ELR (cell line): Measurements from ENCODE around the gene SALL2.

Experiments
- DNase-seq: peaks from one replicate; pipeline ENCODE4 v3.0.0-alpha.2; 2015; ENCODE audit warnings: low read depth

SALL2 gene

DNA sequence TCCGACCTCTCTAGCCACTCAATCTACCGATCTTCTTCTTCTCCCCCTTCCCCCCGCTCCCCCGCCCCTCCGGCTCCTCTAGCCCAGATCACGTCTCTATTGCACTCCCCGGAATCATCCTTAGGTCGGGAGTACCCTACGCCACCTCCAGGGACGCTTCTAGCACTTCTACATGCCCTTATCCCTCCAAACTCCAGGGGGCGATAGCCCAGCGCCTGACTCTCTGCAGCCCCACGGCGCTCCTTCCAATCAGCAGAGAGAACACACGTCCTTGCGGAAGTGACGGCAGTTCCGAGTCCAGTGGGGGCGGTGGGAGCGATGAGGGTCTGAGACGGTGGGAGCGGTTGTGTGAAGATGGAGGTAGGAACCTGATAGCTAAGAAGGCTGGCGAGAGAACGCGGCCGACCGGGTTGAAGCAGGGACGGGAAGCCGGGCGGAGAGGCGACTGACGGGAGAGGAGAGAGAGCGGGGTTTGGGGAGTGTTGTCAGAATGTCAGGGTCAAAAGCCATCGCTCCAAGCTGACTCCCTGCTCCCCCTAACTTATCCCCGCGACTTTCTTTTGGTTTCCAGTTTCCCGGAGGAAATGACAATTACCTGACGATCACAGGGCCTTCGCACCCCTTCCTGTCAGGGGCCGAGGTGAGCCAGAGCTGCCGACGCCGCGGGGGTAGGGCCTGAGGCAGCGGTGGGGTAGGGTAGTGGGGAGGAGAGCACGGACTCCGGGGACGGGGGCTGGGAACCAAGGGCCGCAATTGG is 49.0 kb downstream of the SALL2 start, which contains the start of the genes RAB2B and TOX4:
Gene RAB2B, minus strand, starts transcription at position 35 of the 757 bp plus-strand sequence. CDS start 87 bp downstream, outside the sequence.
Gene TOX4, plus strand, starts transcription at position 271 of the 757 bp plus-strand sequence. Its CDS starts 84 bp downstream, at position 355.
- DNase-seq, result peak; percentile 98

DNA sequence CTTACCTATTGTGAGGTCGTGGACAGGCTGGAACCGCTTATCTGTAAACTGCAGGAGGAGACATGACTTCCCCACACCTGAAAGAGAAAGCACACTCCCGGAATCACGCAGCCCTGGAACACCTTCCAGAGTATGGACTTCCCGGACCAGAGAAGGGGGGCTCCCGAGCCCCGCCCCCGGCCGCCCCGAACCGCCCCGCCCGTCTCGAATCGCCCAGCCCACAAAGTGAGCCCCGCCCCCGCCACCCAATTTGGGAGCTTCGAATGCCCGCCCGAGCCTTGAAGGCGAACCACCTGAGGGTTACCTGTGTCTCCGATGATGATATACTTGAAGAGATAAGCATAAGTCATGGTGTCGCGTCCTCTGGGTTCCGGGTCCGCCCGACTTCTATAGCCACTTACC is 49.6 kb downstream of the SALL2 start:
- peak; percentile 79 for DNase-seq

DNA sequence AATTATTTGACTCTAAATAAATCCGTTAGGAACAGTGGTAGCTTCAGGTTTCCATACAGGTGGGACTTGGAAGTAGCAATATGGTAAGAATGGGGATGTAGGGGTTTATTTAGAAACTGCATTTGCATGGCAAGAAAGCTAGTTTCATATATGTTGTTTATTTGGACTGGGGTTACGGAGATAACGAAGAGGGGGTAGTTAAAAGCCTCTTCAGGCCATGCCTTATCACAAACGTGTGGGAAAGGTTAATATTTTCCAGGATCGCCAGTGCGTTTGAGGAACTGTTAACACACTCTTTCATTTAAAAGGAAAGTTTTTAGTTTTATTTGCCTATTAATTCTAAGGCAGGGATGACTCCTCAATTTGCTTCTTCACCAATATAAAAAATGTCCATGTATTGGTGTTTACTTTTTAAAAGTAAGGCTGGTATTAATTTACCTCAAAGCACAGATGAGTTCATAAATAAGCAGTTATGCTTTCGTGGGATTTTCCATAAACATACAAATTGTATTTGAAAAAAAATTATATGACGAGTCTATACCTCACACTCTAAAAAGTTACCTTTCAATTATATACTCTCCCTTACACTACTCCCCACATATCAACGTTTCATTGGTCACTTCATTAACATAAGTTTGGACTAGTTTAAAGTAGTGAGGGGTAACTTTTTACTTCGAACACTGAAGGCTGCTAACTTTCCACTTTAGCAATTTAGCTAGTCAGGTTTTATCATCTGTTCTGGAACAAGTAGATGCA is 50.2 kb downstream of the SALL2 start:
- DNase-seq, result no peak
